AG08396 (cell line): ENCODE measurements around the gene SLC6A6.
"Not testable (repeated sequence)": the region's sequence is repeated elsewhere in the genome, so short reads cannot be mapped to it uniquely, and the experiment has no call there.

Source experiments
- DNase-seq: peaks from one replicate; pipeline ENCODE4 v3.0.0; 2012; ENCODE audit warnings: low spot score, mixed read lengths

The SLC6A6 gene

GRCh38 chr3:14398797-14399106, 3.7 kb upstream of the SLC6A6 start:
- no peak for DNase-seq

- no peak for DNase-seq
These were observed 608 bp upstream of the SLC6A6 start for GRCh38 chr3:14401692-14402303.

- DNase-seq: peak; percentile 47
These were observed 1.3 kb downstream of the SLC6A6 start for GRCh38 chr3:14403619-14404155.

- no peak for DNase-seq
These were observed 1.8 kb downstream of the SLC6A6 start for GRCh38 chr3:14404186-14404585.

DNA sequence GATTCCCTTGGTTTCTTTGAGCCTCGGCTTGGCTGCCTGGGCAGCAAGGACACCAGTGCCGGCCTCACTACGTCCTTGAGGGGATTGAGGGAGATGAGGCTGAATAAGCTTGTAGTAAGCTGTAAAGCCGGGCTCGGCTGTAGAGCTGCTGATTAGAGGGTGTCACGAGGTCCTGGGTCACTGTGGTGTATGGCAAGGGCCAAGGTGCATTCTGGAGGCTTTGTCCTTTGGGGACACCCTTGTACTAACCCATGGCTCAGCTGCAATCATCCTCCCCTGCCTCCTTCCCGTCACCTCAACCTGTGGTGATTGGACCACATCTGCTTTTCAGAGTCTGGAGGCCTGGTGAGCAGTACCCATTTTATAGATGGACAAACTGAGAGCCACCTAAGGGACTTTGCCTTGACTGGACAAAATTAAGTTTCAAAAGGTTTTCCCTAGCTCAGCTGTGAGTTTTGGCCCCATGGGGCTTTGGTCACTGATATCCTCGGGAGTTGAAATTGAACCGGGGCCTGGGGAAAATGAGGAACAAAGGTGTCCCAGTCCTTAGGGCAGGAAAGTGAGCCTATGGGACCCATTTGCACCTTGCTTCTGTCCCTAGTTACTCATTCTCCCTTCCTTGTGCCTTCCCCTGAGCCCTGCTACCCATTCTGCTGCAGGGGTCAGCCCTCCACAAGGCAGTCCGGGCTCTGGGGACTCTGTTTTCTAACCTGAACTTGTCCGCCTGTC, 2.4 kb downstream of the SLC6A6 start:
- DNase-seq: no peak

DNA sequence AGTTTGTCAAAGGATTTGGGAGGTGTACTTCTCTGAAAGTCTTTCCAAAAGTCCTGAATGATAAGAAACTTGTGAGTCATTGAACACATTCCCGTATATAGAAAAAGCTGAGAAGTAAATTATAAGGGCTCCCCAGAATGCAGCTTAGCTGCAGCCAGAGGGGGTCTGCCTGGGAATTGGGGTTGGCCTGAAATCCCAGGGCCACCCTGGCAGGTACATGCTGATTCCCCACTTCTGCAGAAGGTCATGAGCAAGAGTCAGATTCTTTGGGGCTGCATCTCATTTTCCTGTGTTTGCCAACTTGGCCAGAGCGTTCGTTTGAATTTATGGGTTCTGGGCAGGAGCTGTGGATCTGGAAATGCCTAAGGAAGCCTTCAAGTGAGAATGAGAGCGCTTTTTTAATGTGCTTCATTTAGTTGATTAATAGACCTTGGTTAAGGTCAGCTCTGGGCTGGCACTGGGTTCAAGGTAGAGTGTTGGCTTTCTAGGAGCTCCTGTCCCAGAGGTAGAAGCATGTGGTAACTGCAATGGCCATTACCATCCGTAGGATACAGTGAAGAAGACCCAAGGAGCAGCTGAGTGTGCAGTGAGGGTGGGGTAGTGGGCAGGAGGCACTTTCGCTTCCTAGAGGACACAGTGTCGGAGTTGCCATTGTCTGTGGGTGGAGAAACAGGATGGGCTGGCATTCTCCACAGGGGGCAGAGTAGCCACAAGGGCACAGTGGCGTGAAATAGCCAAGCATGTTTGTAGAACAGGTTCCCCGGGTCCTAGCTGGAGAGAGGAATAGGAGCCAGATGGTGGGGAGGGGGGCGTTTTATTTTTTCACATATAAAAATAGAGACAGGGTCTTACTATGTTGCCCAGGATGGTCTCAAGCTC, 3.2 kb downstream of the SLC6A6 start:
- no peak for DNase-seq

- DNase-seq: no peak
These were observed 3.9 kb downstream of the SLC6A6 start for GRCh38 chr3:14406336-14406735.

DNA sequence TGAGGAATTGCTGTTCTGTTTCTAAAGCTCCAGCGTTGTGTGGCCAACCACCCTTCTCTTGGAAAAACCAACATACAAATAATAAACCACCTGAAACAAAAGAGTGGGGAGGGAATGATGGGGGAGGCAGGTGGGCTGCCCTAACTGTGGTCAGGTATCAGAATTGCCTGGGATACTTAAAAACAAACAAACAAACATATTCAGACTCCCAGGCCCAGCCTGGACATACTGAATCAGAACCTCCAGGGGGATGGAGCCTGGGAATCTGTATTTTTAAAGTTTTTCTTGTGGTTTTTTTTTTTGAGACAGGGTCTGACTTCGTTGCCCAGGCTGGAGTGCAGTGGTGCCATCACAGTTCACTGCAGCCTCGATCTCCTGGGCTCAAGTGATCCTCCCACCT, 4.4 kb downstream of the SLC6A6 start:
- DNase-seq: no peak

DNA sequence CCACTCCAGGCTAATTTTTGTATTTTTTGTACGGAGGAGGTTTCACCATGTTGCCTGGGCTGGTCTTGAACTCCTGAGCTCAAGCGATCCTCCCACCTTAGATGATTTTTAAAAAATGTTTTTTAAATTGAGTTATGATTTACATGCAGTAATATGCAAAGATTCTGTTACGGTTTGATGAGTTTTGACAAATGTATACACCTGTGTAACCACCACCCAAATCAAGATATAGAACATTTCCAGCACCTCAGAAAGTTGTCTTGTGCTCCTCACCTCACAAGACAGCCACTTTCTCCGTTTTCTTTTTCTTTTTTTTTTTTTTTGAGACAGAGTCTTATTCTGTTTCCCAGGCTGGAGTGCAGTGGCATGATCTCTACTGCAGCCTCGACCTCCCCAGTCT, 4.8 kb downstream of the SLC6A6 start:
- DNase-seq: no peak

- DNase-seq: not testable (repeated sequence)
These were observed 7.3 kb downstream of the SLC6A6 start for GRCh38 chr3:14409779-14410063.

- DNase-seq: no peak
These were observed 7.7 kb downstream of the SLC6A6 start for GRCh38 chr3:14410106-14410502.

- peak; percentile 85 for DNase-seq
These were observed 8.2 kb downstream of the SLC6A6 start for GRCh38 chr3:14410503-14411165.

DNA sequence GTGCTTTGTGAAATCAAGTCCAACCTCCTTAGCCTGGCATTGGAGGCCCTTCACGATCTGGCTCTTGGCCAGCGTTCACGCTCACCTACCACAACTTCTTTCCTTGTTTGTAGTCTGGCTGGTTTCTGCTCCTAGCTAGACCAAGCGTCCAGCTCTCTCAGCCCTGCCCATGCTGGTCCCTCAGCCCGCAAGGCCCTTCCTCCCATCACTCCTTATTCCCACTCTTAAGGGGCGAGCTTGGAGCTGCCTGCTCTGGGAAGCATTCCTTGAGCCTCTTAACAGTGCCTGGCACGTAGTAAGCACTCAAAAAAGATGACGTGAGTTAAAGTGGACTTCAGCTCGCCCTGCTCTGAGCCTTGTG, 8.7 kb downstream of the SLC6A6 start:
- no peak for DNase-seq

DNA sequence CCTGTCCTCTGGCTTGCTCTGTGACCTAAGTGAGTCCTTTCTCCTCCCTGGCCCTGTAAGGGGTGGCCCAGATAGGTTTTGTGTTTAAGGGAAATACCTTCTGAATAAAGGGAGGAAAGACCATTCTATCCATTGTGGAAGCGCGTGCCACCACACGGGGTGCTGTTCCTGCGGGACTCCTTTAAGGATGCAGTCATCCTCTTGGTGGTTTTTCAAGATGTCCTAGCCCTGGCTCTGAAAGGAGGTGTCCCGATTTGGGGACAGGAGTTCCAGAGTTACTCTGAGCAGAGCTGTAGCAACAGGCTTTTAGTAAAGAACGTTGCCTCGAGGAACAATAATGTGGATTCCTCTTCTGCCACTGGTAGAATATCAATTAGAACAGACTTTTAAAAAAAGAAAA, 9.6 kb downstream of the SLC6A6 start:
- DNase-seq: no peak

DNA sequence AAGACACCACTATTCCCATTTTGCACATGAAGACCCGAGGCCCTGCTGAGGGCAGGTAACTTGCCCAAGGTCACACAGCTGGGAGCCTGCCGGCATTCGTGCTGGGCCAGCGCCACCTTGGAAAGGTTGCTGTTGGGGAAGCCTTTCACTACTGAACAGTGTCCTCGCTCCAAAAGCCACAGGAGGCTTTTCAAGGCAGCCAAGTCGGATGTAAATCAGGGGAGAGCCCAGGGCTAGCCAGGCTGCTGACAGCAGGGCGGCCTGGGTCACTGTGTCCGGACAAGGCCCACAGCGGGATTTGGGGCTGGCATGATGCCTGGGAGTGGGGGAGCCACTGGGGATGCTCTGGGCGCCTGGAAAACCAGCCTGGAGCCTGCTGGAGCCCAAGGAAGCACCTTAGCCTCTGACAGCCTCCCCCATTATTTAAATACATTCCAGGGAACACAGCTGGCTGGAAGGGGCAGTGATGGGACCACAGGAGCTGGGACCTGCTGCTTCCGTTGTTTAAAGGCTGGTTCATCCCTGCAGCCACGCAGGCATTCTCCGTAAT, 10.5 kb downstream of the SLC6A6 start:
- DNase-seq: no peak

DNA sequence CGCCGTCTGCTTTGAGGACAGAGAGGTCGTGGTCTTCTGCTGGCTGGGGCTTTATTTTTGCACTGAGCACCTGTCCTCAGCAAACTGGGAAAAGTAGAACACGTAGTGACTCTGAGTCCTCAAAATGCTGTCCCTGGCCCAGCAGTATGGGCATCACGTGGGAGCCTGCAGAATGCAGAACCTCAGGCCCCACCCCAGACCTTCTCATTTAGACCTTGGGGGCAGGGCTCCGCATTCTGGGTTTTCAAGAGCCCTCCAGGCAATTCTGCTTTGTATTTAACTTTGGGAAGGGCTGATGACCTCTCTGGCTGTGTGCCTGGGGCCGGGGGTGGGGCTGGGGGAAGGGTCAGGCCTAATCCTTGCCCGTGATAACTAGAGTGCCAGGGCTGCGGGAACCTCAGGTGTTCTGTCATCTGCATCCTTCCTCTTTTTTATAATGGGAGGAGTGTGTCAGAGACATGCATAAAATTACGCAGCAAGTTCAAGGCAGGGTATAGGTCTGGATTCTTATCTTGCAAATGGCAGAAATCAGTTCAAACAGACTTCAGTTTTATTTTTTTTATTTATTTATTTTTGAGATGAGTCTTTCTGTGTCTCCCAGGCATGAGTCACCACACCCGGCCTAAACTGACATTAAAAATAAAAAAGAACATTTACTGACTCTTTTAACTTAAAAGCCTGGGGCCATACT, 11.1 kb downstream of the SLC6A6 start:
- no peak for DNase-seq

- DNase-seq: no peak
These were observed 12.5 kb downstream of the SLC6A6 start for GRCh38 chr3:14414846-14415464.

GRCh38 chr3:14415501-14415900, 13.1 kb downstream of the SLC6A6 start:
- DNase-seq: no peak

DNA sequence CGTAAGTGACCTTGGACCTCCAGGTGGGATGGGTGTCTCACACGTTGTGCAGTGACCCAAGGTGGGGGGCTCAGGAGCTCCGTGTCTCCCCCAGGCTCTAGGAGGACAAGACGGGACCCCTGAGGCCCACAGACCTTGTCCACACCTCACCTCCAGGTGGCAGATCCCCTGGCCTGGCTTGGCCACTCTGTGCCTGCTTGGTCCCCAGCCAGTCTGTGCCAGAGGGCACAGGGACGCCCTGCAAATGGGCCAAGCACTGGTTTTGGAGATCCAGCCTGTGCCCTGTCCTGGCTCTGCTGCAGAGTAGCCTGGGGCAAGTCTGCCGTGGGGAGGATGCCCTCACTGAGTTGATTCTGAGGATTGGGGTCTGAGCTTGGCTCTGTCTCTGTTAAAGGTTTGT, 14.0 kb downstream of the SLC6A6 start:
- no peak for DNase-seq

DNA sequence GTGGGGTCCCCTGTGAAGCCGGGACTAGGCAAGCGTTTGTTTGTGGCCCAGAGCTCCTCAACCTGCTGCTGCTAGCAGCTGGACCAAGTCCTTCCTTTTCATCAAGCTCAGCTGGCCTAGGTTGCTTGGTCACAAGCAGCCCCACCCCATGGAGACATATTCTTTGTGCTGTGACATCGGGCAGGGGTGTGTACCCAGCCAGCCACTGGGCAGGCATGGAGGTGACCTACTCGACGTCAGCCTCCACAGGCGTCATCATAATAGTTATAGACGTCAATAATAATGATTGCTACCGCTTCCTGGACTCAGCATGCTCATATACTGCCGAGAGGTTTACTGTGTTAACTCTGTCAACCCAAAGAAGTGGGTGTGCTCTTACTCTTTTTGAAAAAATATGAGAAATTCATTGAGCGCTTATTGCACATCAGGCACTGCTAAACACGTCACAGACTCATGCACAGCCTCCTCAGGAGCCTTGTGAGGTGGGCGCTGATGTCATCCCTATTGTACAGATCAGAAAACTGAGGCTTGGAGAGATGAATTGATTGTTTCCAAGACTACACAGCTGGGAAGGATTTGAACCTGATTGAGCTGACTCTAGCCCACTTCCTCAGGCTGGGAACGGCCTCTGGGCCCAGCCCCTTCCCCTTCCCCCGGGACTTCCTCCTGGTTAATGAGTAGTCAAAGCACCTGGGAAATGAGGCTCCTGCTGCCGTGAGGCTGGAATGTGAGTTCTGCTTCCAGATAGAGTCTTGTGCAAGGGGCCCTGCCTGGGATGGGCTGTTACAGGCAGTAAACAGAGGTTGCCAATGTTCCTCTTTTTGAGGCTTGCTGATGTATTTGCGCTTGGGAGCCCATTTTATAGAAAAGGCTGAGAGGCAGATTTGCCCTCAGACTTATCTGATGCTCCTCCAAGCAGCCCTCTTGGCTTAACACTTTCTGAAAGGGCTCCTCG, 16.2 kb downstream of the SLC6A6 start:
- no peak for DNase-seq
